A549 treated with AZD2906 at 1 μM for 4 hours (cell line): ENCODE data around the gene LRCOL1. TPM values are rescaled to one million over a fixed set of nuclear protein-coding genes. Genes with fewer than 3 reads are reported as not detected.

ENCODE experiments used
- total RNA-seq: library from RNA; stranded (reverse); fragments of 200-300 nt; extraction: Qiagen RNA extraction; gene quantifications from 5 replicates; pipeline ENCODE4 v1.2.3, GENCODE V29; 2022

Gene LRCOL1
- not detected in 5 replicates for total RNA-seq

DNA sequence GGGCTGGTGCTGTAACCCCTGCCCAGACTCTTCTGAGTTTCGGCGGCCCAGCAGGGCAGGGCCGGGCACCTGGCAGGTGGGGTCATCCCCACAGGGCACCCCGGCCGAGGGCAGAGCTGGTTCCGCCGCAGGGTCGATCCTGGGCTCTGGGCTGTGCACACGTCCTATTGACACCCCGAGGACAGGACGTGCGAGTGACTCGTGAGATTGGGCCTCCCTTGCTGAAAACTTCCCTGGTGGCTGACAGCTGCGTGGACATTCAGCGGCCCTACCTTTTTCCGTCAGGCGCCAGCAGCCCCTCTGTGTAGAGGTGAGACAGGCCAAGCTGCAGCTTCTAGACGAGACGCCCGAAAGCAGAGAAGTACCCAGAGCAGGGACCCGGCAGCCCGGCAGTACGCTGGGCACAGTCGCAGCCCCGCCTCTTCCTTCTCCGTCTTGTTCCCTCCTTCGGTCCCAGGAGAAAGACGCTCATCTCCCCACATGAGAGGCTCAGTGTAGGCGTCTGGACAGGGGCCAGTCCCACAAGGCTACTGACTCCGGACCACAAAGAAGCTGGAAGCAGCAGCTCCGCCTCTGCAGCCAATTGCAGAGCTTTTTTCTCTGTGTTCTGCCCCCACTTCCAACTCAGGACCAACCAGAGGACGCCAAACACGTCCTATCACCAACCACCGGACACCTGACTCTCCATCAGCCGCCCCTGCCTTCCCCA is at the start of gene LRCOL1:
Gene LRCOL1, minus strand, starts transcription at position 532 of the 709 bp plus-strand sequence. CDS start 4,331 bp downstream, outside the sequence.

DNA sequence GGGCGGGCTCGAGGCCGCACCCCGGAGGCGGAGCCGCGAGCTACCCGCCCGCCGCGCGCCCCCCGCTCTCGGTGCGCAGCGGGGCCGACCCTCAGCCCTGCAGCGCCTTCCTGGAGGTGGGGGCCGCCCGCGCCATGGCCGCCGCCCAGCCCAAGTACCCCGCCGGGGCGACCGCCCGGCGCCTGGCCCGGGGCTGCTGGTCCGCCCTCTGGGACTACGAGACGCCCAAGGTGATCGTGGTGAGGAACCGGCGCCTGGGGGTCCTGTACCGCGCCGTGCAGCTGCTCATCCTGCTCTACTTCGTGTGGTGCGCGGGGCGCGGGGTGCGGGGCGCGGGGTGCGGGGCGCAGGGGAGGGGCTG is 8.3 kb upstream of the LRCOL1 start, which contains the start of gene P2RX2:
Gene P2RX2, plus strand, starts transcription at position 94 of the 361 bp plus-strand sequence. Its CDS starts 41 bp downstream, at position 135.

Other genes starting within 250 kb of the LRCOL1 start
- 94.9 to 117 TPM (median 106 TPM) in 5 replicates for gene FBRSL1, start 120.4 kb downstream of the LRCOL1 start, total RNA-seq
- gene P2RX2, start 8.2 kb upstream of the LRCOL1 start, total RNA-seq = not detected in 5 replicates
- 41.2 to 48.8 TPM (median 45.7 TPM) in 5 replicates for gene POLE, start 76.8 kb upstream of the LRCOL1 start, total RNA-seq
- 22.0 to 32.8 TPM (median 31.4 TPM) in 5 replicates for gene PXMP2, start 77.0 kb upstream of the LRCOL1 start, total RNA-seq
- 43.5 to 55.2 TPM (median 51.9 TPM) in 5 replicates for gene PGAM5, start 100.3 kb upstream of the LRCOL1 start, total RNA-seq
- gene ANKLE2, start 151.2 kb upstream of the LRCOL1 start, total RNA-seq = 66.5 to 80.0 TPM (median 73.3 TPM) in 5 replicates
- 18.4 to 24.1 TPM (median 21.1 TPM) in 5 replicates for gene GOLGA3, start 218.3 kb upstream of the LRCOL1 start, total RNA-seq